Activated CD4-positive, CD25-positive, alpha-beta regulatory T cell treated with anti-CD3 and anti-CD28 coated beads, Interleukin-2, amount 50 U/mL, for 16 hours (primary cell): ENCODE data around the gene DEAF1.
A peak's percentile ranks its signal among the peaks of the same experiment; 100 is the strongest.

ENCODE experiments used
- DNase-seq: peaks from one replicate; pipeline ENCODE4 v3.0.0-alpha.2; 2020; ENCODE audit warnings: low read depth, low spot score

The DEAF1 gene

DNA sequence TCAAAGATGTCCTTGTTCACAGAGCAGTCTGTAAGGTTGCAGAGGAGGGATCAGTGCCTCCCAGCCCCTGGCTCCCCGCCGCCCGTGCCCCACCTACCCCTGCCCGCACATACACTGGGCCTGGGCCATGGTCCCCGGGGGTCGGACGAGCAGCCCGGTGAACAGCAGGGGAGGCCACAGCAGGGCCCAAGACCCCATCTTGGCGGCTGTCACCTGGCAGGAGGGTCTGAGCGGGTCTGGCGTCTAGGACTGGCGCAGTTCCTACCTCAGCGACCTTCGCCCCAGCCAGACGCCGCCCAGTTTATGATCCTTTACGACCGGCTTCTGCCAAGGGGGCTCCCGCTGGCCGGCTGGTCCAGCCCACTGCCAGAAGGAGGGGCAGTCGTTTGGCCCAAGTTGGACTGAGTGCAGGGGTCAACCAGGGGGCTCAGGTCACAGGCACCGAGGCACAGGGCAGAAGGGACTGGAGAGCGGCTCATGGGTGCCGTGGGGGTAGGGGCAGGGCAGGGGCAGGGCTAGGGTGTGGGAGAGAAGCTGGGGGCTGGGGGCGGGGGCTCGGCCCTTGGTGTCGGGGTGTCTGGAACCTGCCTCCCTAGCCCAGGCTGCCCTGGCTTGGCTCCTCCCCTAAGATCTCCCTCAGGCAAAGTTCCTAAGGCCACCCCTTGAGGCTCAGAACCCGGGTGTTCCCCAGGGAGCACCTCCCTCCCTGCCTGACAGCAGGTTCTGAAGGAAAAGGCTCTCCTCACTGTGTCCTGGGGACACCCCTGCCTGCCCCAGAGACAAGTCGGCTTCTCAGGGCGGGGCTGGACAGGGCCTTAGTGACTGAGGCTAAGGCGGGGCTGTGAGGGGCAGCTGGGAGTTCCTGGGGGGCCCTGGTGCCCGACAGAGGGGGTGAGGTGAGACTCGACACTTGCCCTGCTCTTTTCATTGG lies 70.1 kb downstream of the DEAF1 start, which contains the start of gene CDHR5:
Gene CDHR5, minus strand, starts transcription at position 251 of the 931 bp plus-strand sequence. Its CDS starts 53 bp downstream, at position 198.
- no peak for DNase-seq

GRCh38 chr11:623999-624704 lies 70.9 kb downstream of the DEAF1 start:
- DNase-seq = no peak

DNA sequence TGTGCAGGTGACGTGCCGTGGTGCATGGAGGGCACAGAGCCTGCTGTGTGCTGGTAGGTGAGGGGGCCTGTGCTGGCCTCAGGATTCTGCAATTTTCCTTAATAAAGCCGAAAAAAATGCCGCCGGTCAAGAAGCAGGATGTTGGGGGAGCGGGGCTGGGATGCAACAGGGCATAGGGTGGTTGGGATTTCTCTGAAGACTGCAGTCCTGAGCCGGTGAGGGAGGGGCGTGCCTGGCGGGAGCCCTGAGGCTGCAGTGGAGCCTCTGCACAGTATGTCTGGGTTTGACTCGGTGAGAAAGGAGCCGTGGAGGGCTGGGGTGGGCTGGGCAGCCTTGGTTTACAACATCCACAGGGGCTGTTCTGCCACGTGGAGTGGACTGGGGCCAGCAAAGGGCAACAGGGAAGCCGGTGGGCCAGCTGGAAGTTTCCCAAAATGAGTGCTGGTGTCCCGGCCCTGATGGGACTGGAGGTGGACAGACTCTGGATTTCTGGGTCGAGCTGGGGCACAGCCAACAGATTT lies 71.6 kb downstream of the DEAF1 start:
- DNase-seq = no peak

GRCh38 chr11:621838-622237 lies 73.2 kb downstream of the DEAF1 start:
- no peak for DNase-seq

- no peak for DNase-seq
These were observed 73.8 kb downstream of the DEAF1 start for GRCh38 chr11:620935-621814.

DNA sequence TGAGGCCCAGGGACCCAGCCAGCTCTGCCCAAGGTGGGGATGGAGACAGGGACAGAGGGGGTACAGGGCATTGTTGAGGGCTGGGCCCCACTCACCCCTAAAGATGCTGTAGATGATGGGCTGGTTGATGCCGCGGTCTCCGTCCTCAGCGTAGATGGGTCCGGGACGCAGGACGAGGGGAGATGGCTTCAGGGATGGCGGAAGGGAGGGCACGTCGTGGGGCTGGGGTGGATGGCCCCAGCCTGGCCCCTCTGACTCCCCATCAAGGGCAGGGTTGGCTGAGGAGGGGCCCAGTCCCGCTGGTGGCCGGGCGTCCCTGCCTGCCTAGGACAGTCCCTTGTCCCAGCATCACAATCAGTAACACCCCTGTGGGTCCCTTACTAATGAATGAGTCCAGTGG lies 74.8 kb downstream of the DEAF1 start:
- no peak for DNase-seq

GRCh38 chr11:619628-620050 lies 75.4 kb downstream of the DEAF1 start:
- DNase-seq = no peak

DNA sequence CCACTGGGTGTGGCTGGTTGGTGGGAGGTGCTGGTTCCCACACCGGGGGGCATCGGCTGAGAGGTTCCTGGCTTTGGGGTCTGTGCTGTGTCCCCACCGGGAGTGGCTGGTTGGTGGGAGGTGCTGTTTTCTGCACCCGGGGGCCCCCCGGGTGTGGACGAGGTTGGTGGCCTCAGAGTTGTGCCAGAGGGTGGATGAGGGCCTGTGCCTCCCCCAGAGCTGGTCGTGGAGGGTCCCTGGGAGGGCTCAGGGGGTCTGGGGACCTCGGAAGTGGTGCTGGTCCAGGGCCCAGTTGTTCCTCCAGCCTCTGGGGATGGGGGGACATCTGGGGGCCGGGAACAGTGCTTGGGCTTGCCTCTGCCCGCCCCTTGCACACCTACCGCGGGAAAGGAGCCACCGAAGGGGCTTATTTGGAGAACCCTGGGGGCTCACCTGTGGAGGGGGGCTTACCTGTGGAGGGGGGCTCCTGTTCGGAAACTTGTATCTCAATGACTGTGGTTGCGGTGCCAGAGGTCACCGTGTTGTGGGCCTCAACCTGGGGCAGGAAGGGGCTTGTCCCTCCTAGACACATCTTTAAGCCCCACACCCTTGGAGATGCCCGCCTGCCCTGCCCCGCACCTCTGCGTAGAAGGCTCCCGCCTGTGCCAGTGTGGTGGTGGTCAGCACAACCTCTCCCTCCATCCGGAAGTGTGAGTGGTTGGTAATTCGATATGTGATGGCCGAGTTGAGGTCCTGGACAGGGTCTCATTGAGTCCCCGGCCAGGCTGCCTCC lies 76.0 kb downstream of the DEAF1 start:
- no peak for DNase-seq

DNA sequence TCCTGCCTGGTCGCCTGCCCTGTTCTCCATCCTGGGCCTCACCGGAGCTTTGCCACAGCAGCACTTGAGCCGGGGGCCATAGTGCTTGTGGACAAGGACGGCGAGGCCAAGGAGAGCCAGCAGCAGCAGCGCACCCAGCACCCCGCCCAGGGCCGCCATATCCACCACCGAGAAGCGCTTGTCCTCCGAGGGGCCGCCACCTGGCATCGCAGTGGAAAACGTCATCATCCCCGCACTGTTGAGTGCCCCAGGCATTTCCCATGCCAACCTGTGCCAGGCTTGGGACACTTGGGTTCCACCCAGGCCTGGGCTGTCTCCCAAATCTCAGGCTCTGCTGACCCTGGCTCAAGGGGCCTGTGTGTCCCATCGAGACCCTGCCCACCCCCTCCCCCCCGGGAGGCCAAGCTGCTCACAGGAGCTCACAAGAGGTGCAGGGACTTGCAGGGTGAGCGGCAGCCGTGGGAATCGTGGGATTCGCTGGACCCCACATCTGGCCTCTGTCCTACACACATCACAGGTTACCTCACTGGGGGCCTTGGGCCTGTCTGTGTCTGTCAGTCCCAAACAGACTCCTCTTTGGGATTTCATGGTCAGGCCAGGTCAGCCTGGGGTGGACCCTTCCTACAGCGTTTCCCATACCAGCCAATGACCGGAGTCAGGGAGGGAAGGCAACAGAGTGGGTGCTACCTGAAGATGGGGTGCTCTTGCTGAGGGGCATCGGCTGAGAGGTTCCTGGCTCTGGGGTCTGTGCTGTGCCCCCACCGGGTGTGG lies 76.9 kb downstream of the DEAF1 start:
- no peak for DNase-seq

DNA sequence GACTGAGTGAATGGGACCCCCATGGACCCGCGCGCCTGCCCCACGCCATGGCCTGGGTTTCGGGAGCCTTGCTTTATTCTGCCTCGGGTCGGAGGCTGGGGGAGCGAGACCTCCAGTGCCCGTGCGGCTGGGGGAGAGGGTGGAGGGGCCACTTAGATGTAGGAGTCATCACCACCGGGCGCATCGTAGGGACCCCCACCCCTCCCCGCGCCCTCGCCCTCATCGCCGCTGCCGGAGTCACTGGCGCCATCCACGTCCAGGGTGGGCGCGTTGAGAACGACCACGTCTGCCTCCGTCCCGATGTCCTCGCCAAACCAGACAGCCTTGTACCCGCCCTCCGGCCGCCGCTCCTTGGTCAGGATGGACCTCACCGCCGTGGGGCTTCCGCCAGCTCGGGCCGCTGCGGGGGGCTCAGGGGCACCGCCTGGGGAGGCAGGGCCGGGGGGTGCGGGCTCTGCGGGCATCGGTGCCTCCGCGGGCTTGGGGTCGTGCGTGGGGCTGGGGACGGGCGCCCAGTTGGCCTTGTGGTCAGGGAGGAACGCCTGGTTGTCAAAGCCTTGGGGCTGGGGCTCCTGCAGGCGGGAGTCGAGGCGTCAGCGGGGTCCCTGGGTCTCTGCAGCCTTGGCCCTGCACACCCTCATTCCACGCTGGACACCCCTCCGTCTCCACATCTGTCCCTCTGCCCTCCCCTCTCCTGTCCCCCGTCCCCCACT lies 77.7 kb downstream of the DEAF1 start:
- no peak for DNase-seq

DNA sequence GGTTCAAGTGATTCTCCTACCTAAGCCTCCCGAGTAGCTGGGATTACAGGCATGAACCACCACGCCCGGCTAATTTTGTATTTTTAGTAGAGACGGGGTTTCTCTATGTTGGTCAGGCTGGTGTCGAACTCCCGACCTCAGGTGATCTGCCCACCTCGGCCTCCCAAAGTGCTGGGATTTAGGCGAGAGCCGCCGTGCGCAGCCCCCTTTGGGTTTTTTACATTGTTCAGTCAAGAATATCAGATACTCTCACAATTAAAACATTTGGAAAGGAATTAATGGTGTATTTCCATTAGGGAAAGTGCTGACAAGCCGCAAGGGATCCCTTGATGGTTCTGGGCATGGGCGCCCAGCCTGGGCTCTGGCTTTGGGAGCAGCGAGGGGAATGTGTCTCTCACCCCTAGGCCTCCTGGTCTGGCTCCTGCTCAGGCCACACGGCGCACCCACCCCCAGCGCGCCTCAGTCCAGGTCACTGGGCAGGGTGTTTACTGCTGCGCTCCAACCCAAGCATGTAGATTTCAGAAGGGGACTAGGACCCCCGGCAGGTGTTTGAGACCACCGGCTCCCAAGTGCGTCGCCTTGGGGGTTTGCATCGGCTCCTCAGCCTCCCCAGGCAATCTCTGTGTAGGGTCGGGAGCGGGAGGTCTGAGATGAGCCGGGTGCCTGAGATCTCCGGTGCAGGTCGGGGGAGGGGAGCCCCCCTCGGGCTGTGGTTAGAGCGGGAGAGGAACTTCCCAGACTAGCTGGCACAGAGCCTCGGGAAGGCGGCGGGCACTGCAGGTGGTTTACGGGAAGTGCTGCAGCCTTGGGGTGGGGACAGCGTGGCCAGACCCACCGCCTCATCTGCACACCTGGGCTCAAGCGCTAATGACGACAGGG lies 78.5 kb downstream of the DEAF1 start:
- DNase-seq = no peak

DNA sequence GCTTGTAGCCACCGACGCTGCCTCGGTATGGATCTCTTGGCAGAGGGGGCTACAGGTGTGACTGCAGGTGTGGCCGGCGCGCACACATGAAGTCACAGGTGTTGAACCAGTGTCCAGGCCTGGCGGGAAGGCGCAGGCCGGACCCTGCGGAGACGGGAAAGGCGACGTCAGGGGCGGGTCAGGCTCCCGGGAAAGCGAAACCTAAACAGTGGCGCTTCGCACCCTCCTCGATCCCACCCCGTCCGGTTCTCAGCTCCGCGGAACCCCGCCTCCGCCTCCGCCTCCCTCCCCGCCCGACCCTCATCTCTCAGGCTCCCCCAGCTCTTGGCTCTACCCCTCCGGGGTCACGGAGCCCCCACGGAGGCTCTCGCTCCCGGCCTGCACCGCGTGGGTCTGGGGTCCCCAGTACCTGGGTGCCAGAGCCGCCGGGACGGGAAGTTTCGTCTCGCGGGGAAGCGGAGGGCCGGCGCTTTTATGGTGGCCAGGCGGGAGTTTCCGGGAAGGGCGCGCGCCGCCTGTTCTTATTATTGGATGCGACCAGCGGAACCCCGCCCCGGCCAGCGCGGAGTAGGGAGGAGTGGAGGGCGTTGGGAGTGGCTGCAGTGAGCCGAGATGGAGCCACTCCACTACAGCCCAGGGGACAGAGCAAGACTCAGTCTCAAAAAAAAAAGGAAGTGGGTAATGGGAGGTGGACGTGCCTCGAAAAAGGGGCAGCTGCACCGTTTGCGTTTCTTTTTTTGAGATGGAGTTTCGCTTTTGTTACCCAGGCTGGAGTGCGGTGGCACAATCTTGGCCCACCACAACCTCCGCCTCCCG lies 79.3 kb downstream of the DEAF1 start, which contains the start of gene IRF7:
Gene IRF7, minus strand, starts transcription at position 447 of the 816 bp plus-strand sequence. CDS start 586 bp downstream, outside the sequence.
- DNase-seq = peak; percentile 75

DNA sequence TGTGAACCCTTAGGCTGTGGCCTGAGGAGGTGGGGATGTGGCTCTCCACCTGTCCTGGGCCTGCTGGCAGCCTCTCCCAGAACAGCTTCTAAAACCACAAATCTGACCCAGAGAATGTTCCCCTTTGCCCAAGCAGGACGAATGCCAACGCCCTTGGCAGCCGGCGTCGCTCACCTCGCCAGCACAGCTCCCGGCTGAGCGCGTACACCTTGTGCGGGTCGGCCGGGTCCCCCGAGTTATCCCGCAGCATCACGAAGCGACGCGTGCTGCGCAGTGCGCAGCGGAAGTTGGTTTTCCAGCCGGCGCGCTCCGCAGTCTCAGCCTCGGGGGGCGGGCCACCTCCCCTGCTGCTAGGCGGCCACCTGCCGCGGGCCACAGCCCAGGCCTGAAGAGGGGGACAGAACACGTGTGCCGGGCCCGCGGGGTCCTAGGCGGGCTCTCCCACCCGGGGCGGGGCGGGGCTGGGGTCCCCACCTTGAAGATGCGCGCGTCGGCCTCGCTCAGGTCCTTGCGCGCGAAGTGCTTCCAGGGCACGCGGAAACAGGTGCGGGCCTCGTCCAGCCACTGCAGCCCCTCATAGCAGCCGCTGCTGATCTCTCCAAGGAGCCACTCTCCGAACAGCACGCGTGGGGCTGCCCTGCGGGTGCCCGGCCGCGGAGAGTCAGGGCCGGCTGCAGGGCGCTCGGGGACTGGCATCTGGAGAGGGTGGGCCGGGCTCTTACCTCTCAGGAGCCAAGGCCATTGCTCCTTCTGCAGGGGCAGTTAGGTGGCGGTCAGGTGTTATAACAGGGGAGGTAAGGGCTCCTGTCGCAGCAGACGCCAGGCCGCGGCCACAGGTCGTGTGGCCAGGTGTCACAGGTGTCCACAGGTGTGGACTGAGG lies 80.2 kb downstream of the DEAF1 start:
- DNase-seq = no peak

DNA sequence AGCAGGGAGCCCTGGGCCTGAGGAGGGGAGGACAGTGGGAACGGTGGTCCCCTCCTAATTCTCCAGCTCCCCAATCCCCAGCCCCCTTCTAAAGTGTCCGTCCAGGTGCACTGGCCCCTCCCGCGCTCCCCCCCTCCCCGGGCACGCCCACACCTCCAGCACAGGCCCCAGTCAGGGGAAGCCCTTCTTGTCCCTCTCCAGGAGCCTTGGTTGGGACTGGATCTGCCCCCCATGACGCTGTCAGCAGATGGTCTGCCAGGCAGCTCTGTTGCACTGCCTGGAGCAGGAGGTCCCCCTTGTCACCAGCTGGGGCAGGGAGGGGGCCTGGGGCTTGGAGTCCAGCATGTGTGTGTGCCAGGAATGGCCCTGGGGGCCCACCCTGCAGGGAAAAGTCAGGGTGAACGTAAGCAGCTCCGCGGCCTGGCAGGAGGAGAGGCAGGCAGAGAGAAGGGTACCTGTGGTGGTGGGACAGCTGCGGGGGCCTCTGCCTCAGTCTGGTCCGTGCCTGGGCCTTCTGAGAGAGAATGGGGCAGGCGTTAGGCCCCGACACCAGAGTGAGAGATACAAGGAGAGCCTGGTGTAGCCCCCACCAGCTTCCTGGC lies 80.9 kb downstream of the DEAF1 start:
- no peak for DNase-seq

- peak; percentile 58 for DNase-seq
These were observed 81.6 kb downstream of the DEAF1 start for GRCh38 chr11:613369-613968.

GRCh38 chr11:612961-613300 lies 82.1 kb downstream of the DEAF1 start:
- DNase-seq = no peak
